ENCODE results near the gene PRELID1. TPM values are rescaled to one million over a fixed set of nuclear protein-coding genes. Genes with fewer than 3 reads are reported as not detected.

PRELID1 gene
- total RNA-seq, 6 experiments from 2014 or later: 64.1 to 116 (median 84.4) TPM

DNA sequence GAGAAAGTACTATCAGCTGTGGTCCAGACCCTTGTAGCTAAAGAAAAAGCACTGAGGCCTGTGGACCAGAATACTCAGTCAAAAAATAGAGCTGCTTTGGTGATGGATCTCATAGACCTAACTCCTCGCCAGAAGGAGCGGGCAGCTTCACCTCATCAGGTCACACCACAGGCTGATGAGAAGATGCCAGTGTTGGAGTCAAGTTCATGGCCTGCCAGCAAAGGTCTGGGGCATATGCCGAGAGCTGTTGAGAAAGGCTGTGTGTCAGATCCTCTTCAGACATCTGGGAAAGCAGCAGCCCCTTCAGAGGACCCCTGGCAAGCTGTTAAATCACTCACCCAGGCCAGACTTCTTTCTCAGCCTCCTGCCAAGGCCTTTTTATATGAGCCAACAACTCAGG, 9.0 kb upstream of the PRELID1 start:
- H3K4me1 ChIP-seq: no peaks in the 10 kb centered on the region
- ATAC-seq: no peak
- no peak for DNase-seq
- H3K9me3 ChIP-seq: no peaks in the 10 kb centered on the region
- WGBS (ENCODE audit: insufficient coverage, low coverage, low lambda C conversion rate, missing lambda C conversion rate): no CpG with 5 or more reads among the region's 3 CpGs
- H3K4me3 ChIP-seq: no peak overlapping the region
- TF ChIP-seq POLR2A (IDR thresholded peaks at IDR 0.05): no peak
- TF ChIP-seq, protein P1, sequence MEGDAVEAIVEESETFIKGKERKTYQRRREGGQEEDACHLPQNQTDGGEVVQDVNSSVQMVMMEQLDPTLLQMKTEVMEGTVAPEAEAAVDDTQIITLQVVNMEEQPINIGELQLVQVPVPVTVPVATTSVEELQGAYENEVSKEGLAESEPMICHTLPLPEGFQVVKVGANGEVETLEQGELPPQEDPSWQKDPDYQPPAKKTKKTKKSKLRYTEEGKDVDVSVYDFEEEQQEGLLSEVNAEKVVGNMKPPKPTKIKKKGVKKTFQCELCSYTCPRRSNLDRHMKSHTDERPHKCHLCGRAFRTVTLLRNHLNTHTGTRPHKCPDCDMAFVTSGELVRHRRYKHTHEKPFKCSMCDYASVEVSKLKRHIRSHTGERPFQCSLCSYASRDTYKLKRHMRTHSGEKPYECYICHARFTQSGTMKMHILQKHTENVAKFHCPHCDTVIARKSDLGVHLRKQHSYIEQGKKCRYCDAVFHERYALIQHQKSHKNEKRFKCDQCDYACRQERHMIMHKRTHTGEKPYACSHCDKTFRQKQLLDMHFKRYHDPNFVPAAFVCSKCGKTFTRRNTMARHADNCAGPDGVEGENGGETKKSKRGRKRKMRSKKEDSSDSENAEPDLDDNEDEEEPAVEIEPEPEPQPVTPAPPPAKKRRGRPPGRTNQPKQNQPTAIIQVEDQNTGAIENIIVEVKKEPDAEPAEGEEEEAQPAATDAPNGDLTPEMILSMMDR (IDR thresholded peaks at IDR 0.05): no peak
- H3K27me3 ChIP-seq: no peaks in the 10 kb centered on the region
- no peak overlapping the region for H3K27ac ChIP-seq
- peaks cover 0 to 61% (median 26%) of the 10 kb centered on the region in 4 donors for H3K36me3 ChIP-seq
- intact Hi-C loops (cut with DNase I): no loop called here

DNA sequence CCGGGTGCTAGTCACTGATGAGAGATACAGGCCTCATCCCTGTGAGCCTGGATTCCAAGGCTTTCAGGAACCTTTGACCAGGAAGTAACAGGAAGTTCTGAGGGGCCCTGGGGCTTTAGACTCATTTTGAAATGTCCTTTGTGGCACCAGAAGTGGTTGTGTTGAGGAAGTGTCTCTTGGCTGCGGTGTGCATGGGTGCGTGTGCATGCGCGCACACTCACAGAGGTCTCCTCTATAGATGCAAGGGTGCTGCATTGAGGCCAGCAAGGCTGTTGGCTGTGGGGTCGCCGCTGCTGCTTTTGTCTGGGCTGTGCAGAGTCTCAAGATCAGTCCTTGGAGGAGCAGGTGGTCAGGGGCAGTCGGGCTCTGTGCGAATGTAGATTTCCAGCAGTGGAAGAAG, 7.7 kb upstream of the PRELID1 start:
- no peak for DNase-seq
- Histone ChIP-seq H3K27me3 (no peaks in the 10 kb centered on the region), H3K9me3 (no peaks in the 10 kb centered on the region), H3K36me3 (peaks cover 0 to 51% (median 24%) of the 10 kb centered on the region in 4 donors), H3K4me1 (peaks cover 0 to 8% (median 4%) of the 10 kb centered on the region in 4 donors), H3K4me3 (no peak overlapping the region), H3K27ac (no peak overlapping the region)
- 61% methylated on average over 2 of the region's 9 CpGs for WGBS (ENCODE audit: insufficient coverage, low coverage, low lambda C conversion rate, missing lambda C conversion rate)
- TF ChIP-seq, protein P1 (IDR thresholded peaks at IDR 0.05): no peak
- TF ChIP-seq POLR2A (IDR thresholded peaks at IDR 0.05): no peak
- intact Hi-C loops (cut with DNase I): no loop called here
- no peak for ATAC-seq

DNA sequence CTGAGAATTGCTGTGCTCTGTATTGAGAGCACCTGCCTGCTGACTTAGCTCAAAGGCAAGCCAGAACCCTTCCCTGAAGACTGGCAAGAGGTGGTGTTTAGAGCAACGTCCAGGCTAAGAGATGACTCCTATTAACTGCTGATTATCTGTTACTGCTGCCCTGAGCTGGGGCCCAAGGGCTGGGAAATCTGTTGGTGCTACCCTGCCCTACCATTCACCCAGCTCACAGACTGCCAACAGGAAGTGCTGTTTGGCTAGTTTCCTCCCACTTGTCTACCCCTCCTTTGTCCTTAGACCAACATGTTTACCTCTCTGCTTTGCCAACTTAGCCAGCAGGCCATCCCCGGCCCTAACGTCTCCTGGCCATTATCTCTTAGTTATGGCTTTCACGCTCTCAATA, 7.0 kb upstream of the PRELID1 start:
- intact Hi-C loops (cut with DNase I): no loop called here
- TF ChIP-seq, protein P1 (IDR thresholded peaks at IDR 0.05): no peak
- TF ChIP-seq POLR2A (IDR thresholded peaks at IDR 0.05): no peak
- Histone ChIP-seq H3K36me3 (peaks cover 0 to 45% (median 22%) of the 10 kb centered on the region in 4 donors), H3K4me1 (peaks cover 0 to 13% (median 5%) of the 10 kb centered on the region in 4 donors), H3K9me3 (no peaks in the 10 kb centered on the region), H3K27me3 (no peaks in the 10 kb centered on the region), H3K4me3 (no peak overlapping the region), H3K27ac (no peak overlapping the region)
- no peak for DNase-seq
- 61% methylated on average over 3 of the region's 4 CpGs for WGBS (ENCODE audit: insufficient coverage, low coverage, low lambda C conversion rate, missing lambda C conversion rate)
- no peak for ATAC-seq

DNA sequence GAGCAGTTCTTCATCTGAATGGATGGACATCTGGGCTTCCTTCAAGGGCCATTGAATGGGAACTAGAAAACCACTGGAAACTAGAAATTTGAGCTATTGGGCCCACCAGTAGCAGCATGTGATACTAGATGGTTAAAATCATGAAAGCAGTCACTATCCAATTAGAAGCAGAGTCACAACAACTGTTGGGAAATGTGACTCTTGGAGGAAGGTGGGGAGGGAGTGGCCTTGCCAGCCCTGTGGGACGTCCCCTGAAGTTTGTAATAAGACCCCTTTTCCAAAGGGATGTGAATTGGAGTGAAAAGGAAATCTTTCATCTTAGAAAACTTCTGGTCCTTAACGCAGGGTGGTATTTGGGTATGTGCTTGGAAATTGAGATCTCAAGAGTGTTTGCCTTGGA, 5.7 kb upstream of the PRELID1 start:
- H3K27ac ChIP-seq: no peak overlapping the region

More for the DNA sequence above, 5.7 kb upstream of the PRELID1 start:
- intact Hi-C loops (cut with DNase I): no loop called here
- Histone ChIP-seq H3K4me3 (no peak overlapping the region), H3K27me3 (no peaks in the 10 kb centered on the region), H3K36me3 (peaks cover 0 to 31% (median 13%) of the 10 kb centered on the region in 4 donors), H3K9me3 (no peaks in the 10 kb centered on the region), H3K4me1 (peaks cover 0 to 23% (median 8%) of the 10 kb centered on the region in 4 donors)
- TF ChIP-seq POLR2A (IDR thresholded peaks at IDR 0.05): no peak
- TF ChIP-seq, protein P1 (IDR thresholded peaks at IDR 0.05): no peak
- DNase-seq (no peak), ATAC-seq (no peak)
- WGBS (ENCODE audit: insufficient coverage, low coverage, low lambda C conversion rate, missing lambda C conversion rate): 95% methylated on average over 2 of the region's 2 CpGs
